ENCODE measurements around the gene STC2.

Gene STC2

DNA sequence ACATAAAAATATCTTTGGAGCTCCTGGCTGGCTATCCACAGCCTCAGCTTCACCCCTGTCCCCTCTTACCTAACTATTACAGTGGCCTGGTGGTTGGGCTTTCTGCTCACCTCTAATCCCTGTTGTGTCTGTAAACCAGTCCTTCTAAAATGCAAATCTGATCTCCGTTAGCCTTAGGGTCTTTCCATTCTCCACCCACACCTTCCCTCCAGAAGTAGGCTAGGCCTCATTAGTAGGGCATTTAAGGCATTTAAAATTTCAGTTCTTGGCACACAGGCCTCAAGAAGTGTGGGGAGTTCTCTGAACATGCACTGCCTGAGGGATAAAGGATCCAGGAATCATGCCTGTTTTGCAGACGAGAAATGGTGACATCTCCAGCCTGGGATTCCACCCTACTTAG is 26.4 kb upstream of the STC2 start:
- H3K4me2 ChIP-seq (ENCODE audit: low read length): no peak overlapping the region
- H3K36me3 ChIP-seq (ENCODE audit: control insufficient read depth, low read length): no peaks in the 10 kb centered on the region
- no peaks in the 10 kb centered on the region for H3K4me1 ChIP-seq (ENCODE audit: control insufficient read depth, low read length)
- TF ChIP-seq EZH2phosphoT487 (IDR thresholded peaks at IDR 0.05; ENCODE audit: borderline replicate concordance, low read length): no peak
- TF ChIP-seq, protein P1, sequence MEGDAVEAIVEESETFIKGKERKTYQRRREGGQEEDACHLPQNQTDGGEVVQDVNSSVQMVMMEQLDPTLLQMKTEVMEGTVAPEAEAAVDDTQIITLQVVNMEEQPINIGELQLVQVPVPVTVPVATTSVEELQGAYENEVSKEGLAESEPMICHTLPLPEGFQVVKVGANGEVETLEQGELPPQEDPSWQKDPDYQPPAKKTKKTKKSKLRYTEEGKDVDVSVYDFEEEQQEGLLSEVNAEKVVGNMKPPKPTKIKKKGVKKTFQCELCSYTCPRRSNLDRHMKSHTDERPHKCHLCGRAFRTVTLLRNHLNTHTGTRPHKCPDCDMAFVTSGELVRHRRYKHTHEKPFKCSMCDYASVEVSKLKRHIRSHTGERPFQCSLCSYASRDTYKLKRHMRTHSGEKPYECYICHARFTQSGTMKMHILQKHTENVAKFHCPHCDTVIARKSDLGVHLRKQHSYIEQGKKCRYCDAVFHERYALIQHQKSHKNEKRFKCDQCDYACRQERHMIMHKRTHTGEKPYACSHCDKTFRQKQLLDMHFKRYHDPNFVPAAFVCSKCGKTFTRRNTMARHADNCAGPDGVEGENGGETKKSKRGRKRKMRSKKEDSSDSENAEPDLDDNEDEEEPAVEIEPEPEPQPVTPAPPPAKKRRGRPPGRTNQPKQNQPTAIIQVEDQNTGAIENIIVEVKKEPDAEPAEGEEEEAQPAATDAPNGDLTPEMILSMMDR (IDR thresholded peaks at IDR 0.05; ENCODE audit: low read depth, low read length, poor library complexity, severe bottlenecking): no peak
- H3K9me2 ChIP-seq (replicated peaks; ENCODE audit: control insufficient read depth, low read length): no peaks in the 10 kb centered on the region
- no peaks in the 10 kb centered on the region for H3F3A ChIP-seq (ENCODE audit: control insufficient read depth, insufficient read depth)
- H3K79me2 ChIP-seq (ENCODE audit: control insufficient read depth, low read length): no peaks in the 10 kb centered on the region
- peaks cover 4% of the 10 kb centered on the region; the same call in 1 of the 2 replicates for H3K27me3 ChIP-seq (ENCODE audit: control insufficient read depth, low read length)
- H4K20me1 ChIP-seq (ENCODE audit: control insufficient read depth, insufficient read depth, low read depth, low read length): no peaks in the 10 kb centered on the region
- H3K4me3 ChIP-seq (ENCODE audit: low read length): no peak overlapping the region
- H3K9me3 ChIP-seq (ENCODE audit: control insufficient read depth, insufficient read depth, low read length): no peaks in the 10 kb centered on the region
- no peak overlapping the region for H3K27ac ChIP-seq (ENCODE audit: low read depth, low read length)

DNA sequence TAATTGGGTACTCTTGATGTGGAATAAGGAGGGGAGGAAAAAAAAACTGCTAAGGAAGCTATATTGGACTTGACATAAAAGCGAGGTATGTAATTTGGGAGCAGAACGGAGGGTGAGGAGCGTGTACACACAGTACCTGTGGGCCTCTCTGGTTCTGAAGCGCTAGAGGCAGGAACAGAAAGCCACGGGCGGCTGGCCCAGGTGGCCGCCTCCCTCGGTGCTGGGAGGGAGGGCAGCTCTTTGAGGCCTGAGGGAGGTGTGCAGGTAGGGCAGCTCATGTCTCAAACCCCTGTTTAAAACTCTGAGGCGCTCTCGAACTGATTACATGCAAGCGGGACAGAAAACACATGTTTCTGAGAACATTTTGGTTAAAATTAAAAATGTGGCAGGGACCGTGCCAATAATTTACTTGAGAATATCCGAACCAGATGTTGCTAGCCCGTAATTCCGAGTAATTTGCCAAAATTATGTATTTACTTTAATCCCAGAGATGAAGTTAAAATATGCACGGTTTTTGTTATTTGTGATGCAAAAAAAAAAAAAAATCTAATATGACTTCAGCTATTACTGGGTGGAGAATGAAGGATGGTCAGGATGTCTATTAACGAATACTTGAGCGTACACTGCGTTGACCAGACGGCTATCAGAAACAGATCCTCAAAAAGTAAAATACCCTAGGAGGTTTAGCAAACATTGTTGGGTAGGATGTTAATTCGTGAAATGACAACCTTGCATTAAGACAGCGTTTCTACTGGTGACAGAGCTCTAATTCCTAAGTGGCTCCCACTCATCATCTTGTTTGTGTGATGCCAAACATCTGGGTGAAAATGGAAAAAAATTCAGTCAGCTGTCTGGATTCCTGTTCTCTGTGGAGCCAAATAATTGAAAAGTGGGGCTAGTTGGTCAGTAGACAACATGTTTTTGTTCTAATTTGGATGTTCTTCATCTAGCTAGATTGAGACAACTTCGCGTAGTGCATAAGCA is 24.4 kb upstream of the STC2 start:
- no peaks in the 10 kb centered on the region for H3K79me2 ChIP-seq (ENCODE audit: control insufficient read depth, low read length)
- no peaks in the 10 kb centered on the region for H3K9me3 ChIP-seq (ENCODE audit: control insufficient read depth, insufficient read depth, low read length)
- H3K36me3 ChIP-seq (ENCODE audit: control insufficient read depth, low read length): no peaks in the 10 kb centered on the region

DNA sequence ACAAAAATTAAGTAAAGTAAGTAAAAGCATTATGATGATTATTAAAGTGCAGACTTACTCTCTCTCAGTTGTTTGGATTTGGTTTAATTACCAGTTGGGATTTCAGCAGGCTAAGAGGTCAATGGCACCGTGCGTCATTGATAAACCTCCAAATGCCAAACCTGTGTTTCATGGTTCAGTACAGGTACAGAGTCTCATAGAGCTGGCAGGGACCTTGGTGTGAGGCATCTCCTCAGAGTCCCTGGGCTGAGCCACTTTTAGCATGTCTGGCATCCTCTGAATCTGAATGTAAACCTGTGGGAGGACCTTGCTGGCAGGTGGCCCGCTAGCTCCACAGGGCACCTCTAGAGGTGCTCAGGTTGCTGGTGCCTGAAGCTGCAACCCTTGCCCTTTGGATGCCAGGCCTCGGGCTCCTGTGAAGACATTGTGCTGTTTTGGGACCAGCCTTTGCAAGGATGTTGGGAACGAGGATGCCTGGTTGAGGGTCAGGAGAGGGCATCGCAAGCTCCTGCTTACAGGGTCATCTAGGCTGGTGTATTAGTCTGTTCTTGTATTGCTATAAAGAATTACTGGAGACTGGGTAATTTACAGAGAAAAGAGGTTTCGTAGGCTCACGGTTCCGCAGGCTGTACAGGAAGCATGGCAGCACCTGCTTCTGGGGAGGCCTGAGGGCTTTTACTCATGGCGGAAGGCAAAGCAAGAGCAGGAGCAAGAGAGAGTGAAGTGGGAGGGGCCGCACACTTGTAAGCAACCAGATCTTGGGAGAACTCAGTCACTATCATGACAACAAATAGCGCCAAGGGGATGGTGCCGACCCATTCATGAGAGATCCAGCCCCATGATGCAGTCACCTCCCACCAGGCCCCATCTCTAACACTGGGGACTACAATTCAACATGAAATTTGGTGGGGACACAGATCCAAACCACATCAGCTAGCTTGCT is 14.9 kb upstream of the STC2 start:
- Histone ChIP-seq H3K79me2 (ENCODE audit: control insufficient read depth, low read length) (no peaks in the 10 kb centered on the region), H3K4me1 (ENCODE audit: control insufficient read depth, low read length) (no peaks in the 10 kb centered on the region), H3K9me3 (ENCODE audit: control insufficient read depth, insufficient read depth, low read length) (no peaks in the 10 kb centered on the region), H3K27ac (ENCODE audit: low read depth, low read length) (no peak overlapping the region), H3K27me3 (ENCODE audit: control insufficient read depth, low read length) (peaks cover 3% of the 10 kb centered on the region), H3F3A (ENCODE audit: control insufficient read depth, insufficient read depth) (no peaks in the 10 kb centered on the region), H3K36me3 (ENCODE audit: control insufficient read depth, low read length) (no peaks in the 10 kb centered on the region), H3K4me3 (ENCODE audit: low read length) (no peak overlapping the region), H4K20me1 (ENCODE audit: control insufficient read depth, insufficient read depth, low read depth, low read length) (no peaks in the 10 kb centered on the region), H3K9me2 (replicated peaks; ENCODE audit: control insufficient read depth, low read length) (no peaks in the 10 kb centered on the region), H3K4me2 (ENCODE audit: low read length) (no peak overlapping the region)
- TF ChIP-seq, protein P1 (IDR thresholded peaks at IDR 0.05; ENCODE audit: low read depth, low read length, poor library complexity, severe bottlenecking): no peak
- TF ChIP-seq EZH2phosphoT487 (IDR thresholded peaks at IDR 0.05; ENCODE audit: borderline replicate concordance, low read length): no peak

More for the DNA sequence above, 24.4 kb upstream of the STC2 start:
- Histone ChIP-seq H3K4me3 (ENCODE audit: low read length) (no peak overlapping the region), H4K20me1 (ENCODE audit: control insufficient read depth, insufficient read depth, low read depth, low read length) (no peaks in the 10 kb centered on the region), H3K4me1 (ENCODE audit: control insufficient read depth, low read length) (no peaks in the 10 kb centered on the region), H3F3A (ENCODE audit: control insufficient read depth, insufficient read depth) (no peaks in the 10 kb centered on the region), H3K27ac (ENCODE audit: low read depth, low read length) (no peak overlapping the region), H3K27me3 (ENCODE audit: control insufficient read depth, low read length) (no peaks in the 10 kb centered on the region), H3K9me2 (replicated peaks; ENCODE audit: control insufficient read depth, low read length) (no peaks in the 10 kb centered on the region), H3K4me2 (ENCODE audit: low read length) (no peak overlapping the region)
- TF ChIP-seq EZH2phosphoT487 (IDR thresholded peaks at IDR 0.05; ENCODE audit: borderline replicate concordance, low read length): no peak
- TF ChIP-seq, protein P1 (IDR thresholded peaks at IDR 0.05; ENCODE audit: low read depth, low read length, poor library complexity, severe bottlenecking): no peak

Data from DOHH2 (cell line).